Kidney epithelial cell (primary cell): ENCODE measurements around the gene PDPR. TPM values are rescaled to one million over a fixed set of nuclear protein-coding genes. Genes with fewer than 3 reads are reported as not detected.
"Not testable (repeated sequence)": the region's sequence is repeated elsewhere in the genome, so short reads cannot be mapped to it uniquely, and the experiment has no call there.

Experiments used
- DNase-seq: peaks from one replicate; pipeline ENCODE4 v3.0.0-alpha.2; 2010; ENCODE audit warnings: low read depth
- H3K27me3 ChIP-seq: 2 replicates; pipeline ENCODE4 v1.6.0; 2011; ENCODE audit warnings: low read length; ENCODE audit not compliant: control insufficient read depth, insufficient read depth
- H3K36me3 ChIP-seq: 2 replicates; pipeline ENCODE4 v1.5.1; 2011; ENCODE audit warnings: low read length; ENCODE audit not compliant: control insufficient read depth, insufficient read depth
- H3K4me3 ChIP-seq: 2 replicates; pipeline ENCODE4 v1.5.1; 2011; ENCODE audit warnings: low read depth, mild to moderate bottlenecking, control low read depth, low read length
- total RNA-seq: library from RNA; depleted of rRNA; stranded (reverse); fragments of >200 nt; gene quantifications from 2 replicates; pipeline ENCODE4 v1.2.3, GENCODE V29; 2015

PDPR gene
- total RNA-seq, 1 donor from 2014 or later = 26.3 TPM

DNA sequence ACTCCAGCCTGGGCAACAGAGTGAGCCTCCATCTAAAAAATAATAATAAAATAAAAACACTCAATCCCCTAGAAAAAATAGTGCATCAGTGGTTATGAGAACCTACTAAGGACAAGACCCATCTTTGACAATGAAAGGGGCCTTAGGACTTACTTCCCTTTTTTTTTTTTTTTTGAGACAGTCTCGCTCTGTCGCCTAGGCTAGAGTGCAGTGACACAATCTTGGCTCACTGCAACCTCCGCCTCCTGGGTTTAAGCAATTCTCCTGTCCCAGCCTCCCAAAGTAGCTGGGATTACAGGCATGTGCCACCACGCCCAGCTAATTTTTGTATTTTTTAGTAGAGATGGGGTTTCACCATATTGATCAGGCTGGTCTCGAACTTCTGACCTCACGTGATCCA, 2.0 kb upstream of the PDPR start:
- H3K27me3 ChIP-seq, H3K4me3 ChIP-seq, DNase-seq, H3K36me3 ChIP-seq: not testable (repeated sequence)

DNA sequence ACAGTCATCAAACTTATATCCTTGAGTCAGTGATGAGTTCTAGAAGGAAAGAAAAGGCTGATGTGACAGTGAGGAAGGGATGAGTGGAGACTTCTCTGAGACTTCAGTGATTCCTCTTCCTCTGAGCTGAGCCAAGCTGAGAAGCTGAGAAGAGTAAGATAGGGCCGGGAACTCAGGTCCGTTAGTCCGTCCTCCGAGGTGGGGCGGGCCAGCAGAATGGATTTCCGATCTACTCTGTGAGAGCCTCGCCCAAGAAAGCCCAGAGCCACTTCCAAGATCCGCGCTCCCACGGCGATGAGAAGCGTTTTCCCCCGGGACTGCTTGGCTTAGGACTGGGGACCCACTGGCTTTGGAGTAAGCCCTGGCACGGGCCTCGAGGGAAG, 542 bp upstream of the PDPR start:
- peak overlapping the region; percentile 73 for H3K4me3 ChIP-seq
- DNase-seq, H3K27me3 ChIP-seq, H3K36me3 ChIP-seq: not testable (repeated sequence)

DNA sequence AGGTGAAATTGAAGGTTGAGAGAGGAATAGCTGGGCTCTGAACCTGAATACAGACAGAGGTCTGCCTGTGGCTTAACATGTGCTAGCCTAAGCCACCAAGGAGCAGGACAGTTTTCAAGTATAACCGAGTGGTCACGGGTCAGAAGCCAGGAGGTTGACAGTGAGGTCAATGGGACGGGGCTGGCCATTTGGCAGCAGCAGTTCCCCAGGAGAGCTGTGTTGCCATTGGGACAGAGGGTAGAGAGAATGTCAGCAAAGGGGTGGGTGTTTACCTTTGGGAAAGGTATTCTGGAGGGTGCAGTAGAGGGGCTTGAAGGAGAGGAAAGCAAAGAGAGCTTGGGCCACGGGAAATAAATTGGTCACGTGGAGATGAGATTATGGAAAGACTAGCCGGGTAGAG, 4.2 kb downstream of the PDPR start:
- not testable (repeated sequence) for H3K36me3 ChIP-seq, H3K4me3 ChIP-seq, H3K27me3 ChIP-seq, DNase-seq

DNA sequence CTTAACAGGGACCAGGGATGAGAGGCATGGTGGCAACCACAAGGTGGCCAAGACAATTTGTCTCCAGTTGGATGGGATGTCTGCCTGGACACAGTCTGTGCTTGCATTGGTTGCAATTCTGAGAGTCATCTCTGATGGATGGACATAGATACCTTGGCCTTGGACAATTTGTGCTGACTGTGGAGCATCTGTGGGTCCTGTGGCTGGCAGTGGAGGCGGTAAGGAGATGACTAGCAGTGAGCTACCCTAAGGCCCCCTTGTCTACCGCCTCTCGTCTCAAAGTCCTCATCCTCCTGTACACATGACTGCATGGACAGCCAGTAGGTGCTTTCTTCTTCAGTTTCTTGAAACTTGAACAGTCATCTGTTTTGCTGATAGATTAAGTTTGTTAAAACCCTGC, 4.6 kb downstream of the PDPR start:
- H3K36me3 ChIP-seq, H3K27me3 ChIP-seq, DNase-seq, H3K4me3 ChIP-seq: not testable (repeated sequence)

DNA sequence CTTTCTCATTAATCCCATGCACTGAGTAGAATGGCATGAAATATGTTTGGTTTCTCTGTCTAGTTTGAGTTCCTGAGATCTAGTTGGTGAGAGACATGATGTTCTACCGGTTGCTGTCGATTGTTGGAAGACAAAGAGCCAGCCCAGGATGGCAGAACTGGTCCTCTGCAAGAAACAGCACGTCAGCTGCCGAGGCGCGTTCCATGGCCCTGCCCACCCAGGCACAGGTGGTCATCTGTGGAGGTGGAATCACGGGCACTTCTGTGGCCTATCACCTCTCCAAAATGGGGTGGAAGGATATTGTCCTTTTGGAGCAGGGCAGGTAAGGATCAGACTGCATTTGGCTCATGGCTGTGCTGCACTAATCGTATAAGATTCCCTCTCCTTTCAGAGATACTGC, 6.3 kb downstream of the PDPR start:
- not testable (repeated sequence) for DNase-seq, H3K27me3 ChIP-seq, H3K4me3 ChIP-seq, H3K36me3 ChIP-seq

DNA sequence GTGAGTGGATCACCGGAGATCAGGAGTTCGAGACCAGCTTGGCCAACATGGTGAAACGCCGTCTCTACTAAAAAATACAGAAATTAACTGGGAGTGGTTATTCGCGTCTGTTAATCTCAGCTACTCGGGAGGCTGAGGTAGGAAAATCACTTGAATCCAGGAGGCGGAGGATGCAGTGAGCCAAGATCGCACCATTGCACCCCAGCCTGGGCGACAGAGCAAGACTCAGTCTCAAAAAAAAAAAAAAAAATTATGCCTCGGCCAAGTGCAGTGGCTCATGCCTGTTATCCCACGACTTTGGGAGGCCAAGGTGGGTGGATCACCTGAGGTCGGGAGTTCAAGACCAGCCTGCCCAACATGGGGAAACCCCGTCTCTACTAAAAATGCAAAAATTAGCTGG, 9.7 kb downstream of the PDPR start:
- DNase-seq, H3K27me3 ChIP-seq, H3K36me3 ChIP-seq, H3K4me3 ChIP-seq: not testable (repeated sequence)

DNA sequence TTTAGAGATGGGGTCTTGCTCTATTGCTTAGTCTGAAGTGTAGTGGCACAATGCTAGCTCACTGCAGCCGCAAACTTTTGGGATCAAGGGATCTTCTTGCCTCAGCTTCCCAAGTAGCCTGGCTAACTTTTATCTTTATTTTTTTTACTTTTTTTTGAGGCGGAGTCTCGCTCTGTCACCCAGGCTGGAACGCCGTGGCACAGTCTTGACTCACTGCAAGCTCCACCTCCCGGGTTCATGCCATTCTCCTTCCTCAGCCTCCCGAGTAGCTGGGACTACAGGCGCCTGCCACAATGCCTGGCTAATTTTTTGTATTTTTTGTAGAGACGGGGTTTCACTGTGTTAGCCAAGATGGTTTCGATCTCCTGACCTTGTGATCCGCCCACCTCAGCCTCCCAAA, 12.1 kb downstream of the PDPR start:
- not testable (repeated sequence) for H3K36me3 ChIP-seq, H3K27me3 ChIP-seq, H3K4me3 ChIP-seq, DNase-seq

DNA sequence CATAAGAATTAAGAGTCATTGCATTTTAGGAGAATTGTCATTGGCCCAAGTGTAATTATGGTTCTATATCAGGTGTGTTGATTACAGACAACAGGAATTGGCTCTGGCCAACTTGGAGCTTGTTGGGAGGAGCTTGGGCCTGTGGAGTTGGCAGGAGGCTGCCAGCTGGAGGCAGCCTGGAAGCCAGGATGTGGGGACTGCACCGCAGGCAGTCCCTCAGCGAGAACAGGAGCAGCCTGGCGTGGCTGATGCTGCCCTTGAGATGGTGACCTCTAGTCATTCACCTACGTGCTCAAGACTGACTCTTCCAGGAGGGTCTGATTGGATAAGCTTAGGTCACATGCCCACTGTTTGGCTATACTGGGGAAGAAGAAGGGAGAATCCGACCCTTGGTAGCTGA, 13.6 kb downstream of the PDPR start:
- DNase-seq, H3K36me3 ChIP-seq, H3K4me3 ChIP-seq, H3K27me3 ChIP-seq: not testable (repeated sequence)

DNA sequence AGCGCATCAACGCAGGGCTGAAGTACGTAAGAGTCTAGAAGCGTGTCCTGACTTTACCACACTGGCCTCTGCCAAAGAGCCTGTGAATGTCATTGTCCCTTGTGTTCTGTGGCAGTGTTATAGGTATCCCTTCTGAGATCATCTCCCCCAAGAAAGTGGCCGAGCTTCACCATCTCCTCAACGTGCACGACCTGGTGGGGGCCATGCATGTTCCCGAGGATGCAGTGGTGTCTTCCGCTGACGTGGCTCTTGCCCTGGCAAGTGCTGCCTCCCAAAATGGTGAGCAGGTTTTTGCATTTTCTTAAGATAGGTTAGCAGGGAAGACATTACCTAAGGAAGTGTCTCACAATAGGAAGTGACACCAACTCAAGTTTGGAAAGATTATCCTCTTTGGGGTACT, 14.7 kb downstream of the PDPR start:
- DNase-seq, H3K4me3 ChIP-seq, H3K36me3 ChIP-seq, H3K27me3 ChIP-seq: not testable (repeated sequence)

DNA sequence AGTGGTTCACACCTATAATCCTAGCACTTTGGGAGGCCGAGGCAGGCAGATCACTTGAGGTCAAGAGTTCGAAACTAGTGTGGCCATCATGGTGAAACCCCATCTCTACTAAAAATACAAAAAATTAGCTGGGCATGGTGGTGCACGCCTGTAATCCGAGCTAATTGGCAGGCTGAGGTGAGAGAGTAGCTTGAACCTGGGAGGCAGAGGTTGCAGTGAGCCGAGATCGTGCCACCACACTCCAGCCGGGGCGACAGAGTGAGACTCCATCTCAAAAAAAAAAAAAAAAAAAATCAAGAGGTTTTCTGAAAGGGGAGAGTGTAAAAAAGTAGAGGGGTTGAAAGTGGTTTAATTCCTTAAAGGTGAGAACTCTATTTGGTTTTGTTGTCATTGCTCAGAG, 21.7 kb downstream of the PDPR start:
- not testable (repeated sequence) for H3K36me3 ChIP-seq, H3K27me3 ChIP-seq, DNase-seq, H3K4me3 ChIP-seq

DNA sequence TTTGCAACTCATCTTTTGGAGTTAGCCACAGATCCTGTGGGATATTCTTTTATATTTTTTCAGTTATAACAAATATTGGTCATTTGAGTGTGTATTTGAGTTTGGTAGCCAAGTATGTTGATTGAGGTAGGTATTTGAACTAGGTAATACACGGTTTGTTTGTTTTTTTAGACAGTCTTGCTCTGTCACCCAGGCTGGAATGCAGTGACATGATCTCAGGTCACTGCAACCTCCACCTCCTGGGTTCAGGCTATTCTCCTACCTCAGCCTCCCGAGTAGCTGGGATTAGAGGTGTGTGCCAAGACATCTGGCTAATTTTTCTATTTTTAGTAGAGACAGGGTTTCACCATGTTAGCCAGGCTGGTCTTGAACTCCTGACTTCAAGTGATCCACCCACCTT, 22.5 kb downstream of the PDPR start:
- not testable (repeated sequence) for H3K36me3 ChIP-seq, H3K4me3 ChIP-seq, DNase-seq, H3K27me3 ChIP-seq

DNA sequence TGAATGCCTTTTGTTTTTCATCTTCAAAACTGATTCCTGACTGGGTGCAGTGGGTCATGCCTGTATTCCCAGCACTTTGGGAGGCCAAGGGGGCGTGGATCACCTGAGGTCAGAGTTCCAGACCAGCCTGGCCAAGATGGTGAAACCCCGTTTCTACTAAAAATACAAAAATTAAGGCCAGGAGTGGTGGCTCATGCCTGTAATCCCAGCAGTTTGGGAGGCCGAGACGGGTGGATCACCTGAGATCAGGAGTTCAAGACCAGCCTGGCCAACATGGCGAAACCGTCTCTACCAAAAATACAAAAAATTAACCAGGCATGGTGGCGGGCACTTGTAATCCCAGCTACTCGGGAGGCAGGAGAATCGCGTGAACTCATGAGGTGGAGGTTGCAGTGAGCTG, 28.6 kb downstream of the PDPR start:
- not testable (repeated sequence) for DNase-seq, H3K27me3 ChIP-seq, H3K4me3 ChIP-seq, H3K36me3 ChIP-seq

DNA sequence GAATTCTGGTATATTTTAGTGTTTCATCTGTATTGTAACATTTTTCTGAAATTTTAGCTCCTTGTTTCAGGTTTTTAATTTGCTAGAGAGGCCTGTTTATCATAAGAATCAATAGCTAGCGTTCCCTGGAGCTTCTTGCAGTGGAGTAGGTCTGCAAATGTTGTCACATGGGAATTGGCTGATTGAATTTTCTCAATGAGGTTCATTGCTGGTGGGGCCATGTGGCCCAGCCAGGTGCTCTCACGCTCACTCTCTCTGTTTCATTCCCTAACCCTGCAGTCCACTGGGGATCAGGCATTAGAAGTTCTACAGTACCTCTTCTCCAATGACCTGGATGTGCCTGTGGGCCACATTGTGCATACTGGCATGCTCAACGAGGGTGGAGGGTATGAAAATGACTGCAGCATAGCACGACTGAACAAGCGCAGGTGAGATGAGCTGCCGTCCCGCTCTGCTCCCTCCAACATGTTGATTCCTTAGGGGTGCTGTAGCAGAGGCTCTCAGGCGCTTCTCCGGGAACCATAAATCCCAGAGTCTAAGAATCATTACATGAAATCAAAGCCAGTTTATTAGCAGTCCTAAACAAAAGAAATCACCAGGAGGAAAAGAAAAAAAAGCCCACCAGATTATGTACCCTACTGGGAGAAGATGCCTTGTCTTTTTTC, 29.2 kb downstream of the PDPR start:
- H3K36me3 ChIP-seq, DNase-seq: not testable (repeated sequence)

DNA sequence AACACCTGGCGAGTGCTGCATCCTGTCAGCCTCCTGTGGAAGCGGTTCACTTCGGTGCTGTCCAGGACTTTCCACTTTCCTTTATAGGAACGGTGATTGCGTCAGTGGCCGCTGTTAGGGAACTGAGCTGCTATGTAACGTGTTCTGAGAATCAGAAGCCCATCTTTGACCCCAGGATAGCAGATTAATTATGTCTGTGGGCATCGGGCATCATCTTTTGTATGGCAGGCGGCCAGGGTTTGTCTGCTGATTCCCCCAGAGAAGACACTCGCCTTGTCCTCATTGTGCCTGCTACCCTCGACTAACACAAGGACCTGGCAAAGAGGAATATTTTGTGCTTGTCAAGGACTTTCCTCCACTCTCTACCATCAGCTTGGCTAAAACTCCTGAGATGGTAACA, 33.7 kb downstream of the PDPR start:
- not testable (repeated sequence) for H3K36me3 ChIP-seq, H3K4me3 ChIP-seq, DNase-seq, H3K27me3 ChIP-seq

More for the DNA sequence above, 29.2 kb downstream of the PDPR start:
- H3K27me3 ChIP-seq, H3K4me3 ChIP-seq: not testable (repeated sequence)

DNA sequence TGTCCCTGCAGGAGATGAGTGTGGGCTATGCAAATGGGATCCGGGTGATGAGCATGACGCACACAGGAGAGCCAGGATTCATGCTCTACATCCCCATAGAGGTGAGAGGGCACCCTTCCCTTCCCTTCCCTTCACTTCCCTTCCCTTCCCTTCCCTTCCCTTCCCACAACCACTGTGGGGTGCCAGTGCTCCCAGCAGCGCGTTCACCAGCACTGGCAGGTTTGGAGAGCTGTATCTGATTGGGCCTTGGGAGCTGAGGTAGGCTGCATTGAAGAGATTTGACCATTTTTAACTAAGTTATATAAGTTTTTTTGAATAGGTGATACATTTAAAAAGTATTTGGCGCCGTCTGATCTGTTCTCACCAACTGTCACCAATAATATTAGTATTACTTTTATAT, 34.3 kb downstream of the PDPR start:
- not testable (repeated sequence) for H3K36me3 ChIP-seq, H3K27me3 ChIP-seq, DNase-seq, H3K4me3 ChIP-seq

DNA sequence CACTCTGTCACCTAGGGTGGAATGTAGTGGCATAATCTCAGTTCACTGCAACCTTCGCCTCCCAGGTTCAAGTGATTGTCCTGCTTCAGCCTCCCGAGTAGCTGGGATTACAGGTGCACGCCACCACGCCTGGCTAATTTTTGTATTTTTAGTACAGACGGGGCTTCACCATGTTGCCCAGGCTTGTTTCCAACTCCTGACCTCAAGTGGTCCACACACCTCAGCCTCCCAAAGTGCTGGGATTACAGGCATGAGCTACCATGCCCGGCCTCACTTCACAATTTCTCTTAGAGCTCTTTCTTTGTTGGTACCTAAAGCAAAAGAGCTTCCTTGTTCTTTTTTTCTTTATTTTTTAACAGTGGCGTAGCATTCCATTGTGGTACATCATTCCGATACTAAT, 35.2 kb downstream of the PDPR start:
- H3K27me3 ChIP-seq, H3K4me3 ChIP-seq, DNase-seq, H3K36me3 ChIP-seq: not testable (repeated sequence)
